Measurements from ENCODE around the gene NUP85.

DNA sequence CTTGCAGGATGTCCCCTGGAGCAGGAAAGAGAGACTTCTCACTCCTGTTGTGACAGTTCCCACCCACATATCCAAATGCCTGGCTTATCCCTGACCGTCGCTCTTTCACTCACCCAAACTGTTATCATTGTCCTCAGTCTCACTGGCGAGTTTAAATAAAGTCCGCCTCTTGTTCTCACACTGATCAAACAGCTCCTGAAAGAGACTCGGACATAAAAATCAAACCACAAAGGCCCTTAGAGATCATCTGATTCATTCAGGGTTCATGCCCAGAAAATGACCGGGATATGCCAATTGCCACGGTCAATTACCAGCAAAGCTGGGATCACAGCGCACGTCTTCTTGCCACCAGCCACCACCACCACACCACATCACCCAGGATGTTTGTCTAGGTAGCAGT, 36.0 kb downstream of the NUP85 start:
- TF ChIP-seq POLR2AphosphoS5 (IDR thresholded peaks at IDR 0.05; ENCODE audit: low read depth, low read length) (no peak), TAF1 (IDR thresholded peaks at IDR 0.05; ENCODE audit: borderline replicate concordance, insufficient read depth, low read length) (no peak), SIN3A (IDR thresholded peaks at IDR 0.05; ENCODE audit: borderline replicate concordance, insufficient read depth, low read length) (no peak), REST (IDR thresholded peaks at IDR 0.05; ENCODE audit: insufficient read depth in 1 of 2, low read depth in 2 of 2, low read length in 2 of 2) (no peak)
